Breast epithelium (tissue), 4 donors: Measurements from ENCODE around the gene RUBCN. TPM values are rescaled to one million over a fixed set of nuclear protein-coding genes. Genes with fewer than 3 reads are reported as not detected.

Experiments used
- DNase-seq, 2 donors: peaks; one replicate each; pipeline ENCODE4 v3.0.0-alpha.2; 2019; ENCODE audit warnings: low spot score in 2 of 2
- H3K27ac ChIP-seq, 2 donors: fragments of 200-600 bp; sonication (generic) in 1 of 2; one replicate each; pipeline ENCODE4 v1.5.1; 2016 to 2019; ENCODE audit warnings: mild to moderate bottlenecking in 1 of 2
- H3K27me3 ChIP-seq, 2 donors: fragments of 200-600 bp; sonication (generic) in 1 of 2; one replicate each; pipeline versions ENCODE4 v1.5.1 to v1.6.0; 2017 to 2019; ENCODE audit warnings: control low read depth in 1 of 2, mild to moderate bottlenecking in 1 of 2
- H3K36me3 ChIP-seq: fragments of 200-600 bp; one replicate; pipeline ENCODE4 v1.5.1; 2019
- H3K4me1 ChIP-seq, 2 donors: fragments of 200-600 bp; sonication (generic); one replicate each; pipeline ENCODE4 v1.5.1; 2016 to 2019; ENCODE audit warnings: control low read depth in 1 of 2
- H3K4me3 ChIP-seq, 3 donors: fragments of 200-600 bp; sonication (generic); 1 replicate in 2 of 3; 2 replicates in 1 of 3; pipeline ENCODE4 v1.5.1; 2016 to 2019; ENCODE audit warnings: mild to moderate bottlenecking in 3 of 3, moderate library complexity in 2 of 3
- H3K9me3 ChIP-seq, 2 donors: fragments of 200-600 bp; sonication (generic) in 1 of 2; one replicate each; pipeline ENCODE4 v1.5.1; 2016 to 2019; ENCODE audit warnings: control low read depth in 1 of 2
- CTCF ChIP-seq, 3 donors: fragments of 450-650 bp; IDR thresholded peaks; one replicate each; pipeline ENCODE4 v1.5.1; 2016 to 2017; ENCODE audit warnings: antibody characterized with exemption in 3 of 3, mild to moderate bottlenecking in 3 of 3, moderate library complexity in 3 of 3
- POLR2A ChIP-seq: fragments of 450-650 bp; IDR thresholded peaks from one replicate; pipeline ENCODE4 v1.6.1; 2016; ENCODE audit warnings: antibody characterized with exemption, mild to moderate bottlenecking, moderate library complexity
- POLR2AphosphoS5 ChIP-seq, 3 donors: sonication (generic); formaldehyde crosslinking; IDR thresholded peaks; one replicate each; pipeline ENCODE4 v1.6.1; 2017; ENCODE audit warnings: antibody characterized with exemption in 3 of 3
- intact Hi-C: fragments of 100-400 bp; cut with DNase I; formaldehyde crosslinking; loops from one replicate; pipeline ENCODE4 v1.15.1; 2023; ENCODE audit warnings: low total_unique reads
- total RNA-seq, 3 donors: library from RNA; depleted of rRNA; stranded (reverse); fragments of >200 nt; gene quantifications; one replicate each; pipeline ENCODE4 v1.1.0, GENCODE V29; 2016

The RUBCN gene
- total RNA-seq, 3 donors from 2014 or later = 26.3 to 36.4 (median 35.7) TPM

DNA sequence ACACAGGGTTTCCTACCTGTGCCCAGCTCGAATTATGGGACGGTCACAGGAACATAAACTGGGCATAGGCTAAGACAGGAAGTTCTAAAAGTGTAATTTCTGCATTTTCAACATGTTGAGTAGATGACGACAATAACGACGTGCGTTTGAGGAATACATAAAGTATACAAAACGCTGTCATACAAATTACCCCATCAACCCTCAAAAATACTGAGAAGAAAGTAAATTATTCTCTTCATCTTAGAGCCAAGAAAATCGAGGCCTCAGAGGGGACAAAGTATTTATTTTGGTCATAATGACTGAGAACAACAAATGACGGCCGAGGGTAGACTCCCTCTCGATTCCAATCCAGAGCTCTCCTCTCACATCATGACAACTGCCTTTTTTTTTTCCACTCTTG, 60.8 kb downstream of the RUBCN start:
- no peak for DNase-seq
- no peak for TF ChIP-seq CTCF (IDR thresholded peaks at IDR 0.05)
- Histone ChIP-seq H3K4me3 (no peak overlapping the region), H3K27ac (no peak overlapping the region), H3K36me3 (no peaks in the 10 kb centered on the region), H3K9me3 (no peaks in the 10 kb centered on the region), H3K4me1 (no peaks in the 10 kb centered on the region), H3K27me3 (no peaks in the 10 kb centered on the region)
- intact Hi-C loops = no loop called here

DNA sequence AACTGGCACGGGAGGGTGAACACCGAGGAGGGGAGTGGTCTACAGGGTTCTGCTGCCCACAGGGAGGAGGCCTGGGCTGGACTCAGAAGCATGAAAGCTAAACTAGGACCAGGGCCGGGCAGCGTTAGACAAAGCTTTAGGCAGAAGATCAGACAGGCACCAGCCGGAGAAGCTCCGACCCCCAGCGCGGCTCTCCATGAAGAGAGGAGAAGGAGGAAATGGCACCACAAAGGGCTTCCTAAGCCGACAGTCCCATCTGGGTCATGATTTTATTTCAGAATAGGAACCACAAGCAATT, 61.2 kb downstream of the RUBCN start:
- Histone ChIP-seq H3K9me3 (no peaks in the 10 kb centered on the region), H3K27ac (no peak overlapping the region), H3K4me3 (no peak overlapping the region), H3K36me3 (no peaks in the 10 kb centered on the region), H3K4me1 (no peaks in the 10 kb centered on the region), H3K27me3 (no peaks in the 10 kb centered on the region)
- DNase-seq = no peak
- TF ChIP-seq POLR2A = no peak
- TF ChIP-seq POLR2AphosphoS5 (IDR thresholded peaks at IDR 0.05) = no peak
- TF ChIP-seq CTCF (IDR thresholded peaks at IDR 0.05) = no peak
- intact Hi-C loops = no loop called here

GRCh38 chr3:197674741-197675562, 61.8 kb downstream of the RUBCN start:
- Histone ChIP-seq H3K9me3 (no peaks in the 10 kb centered on the region), H3K4me1 (no peaks in the 10 kb centered on the region), H3K27ac (no peak overlapping the region), H3K27me3 (no peaks in the 10 kb centered on the region), H3K4me3 (no peak overlapping the region), H3K36me3 (no peaks in the 10 kb centered on the region)
- TF ChIP-seq POLR2A (no peak), CTCF (IDR thresholded peaks at IDR 0.05) (no peak), POLR2AphosphoS5 (IDR thresholded peaks at IDR 0.05) (no peak)
- intact Hi-C loops = no loop called here
- DNase-seq = no peak

GRCh38 chr3:197673170-197673569, 63.5 kb downstream of the RUBCN start:
- no peak overlapping the region for H3K4me3 ChIP-seq
- no peak overlapping the region for H3K27ac ChIP-seq
- intact Hi-C loops = no loop called here
- no peak for DNase-seq
- no peaks in the 10 kb centered on the region for H3K36me3 ChIP-seq
- no peak for TF ChIP-seq POLR2A
- no peak for TF ChIP-seq CTCF (IDR thresholded peaks at IDR 0.05)
- no peak for TF ChIP-seq POLR2AphosphoS5 (IDR thresholded peaks at IDR 0.05)
- no peaks in the 10 kb centered on the region for H3K4me1 ChIP-seq
- H3K27me3 ChIP-seq = no peaks in the 10 kb centered on the region
- H3K9me3 ChIP-seq = no peaks in the 10 kb centered on the region

DNA sequence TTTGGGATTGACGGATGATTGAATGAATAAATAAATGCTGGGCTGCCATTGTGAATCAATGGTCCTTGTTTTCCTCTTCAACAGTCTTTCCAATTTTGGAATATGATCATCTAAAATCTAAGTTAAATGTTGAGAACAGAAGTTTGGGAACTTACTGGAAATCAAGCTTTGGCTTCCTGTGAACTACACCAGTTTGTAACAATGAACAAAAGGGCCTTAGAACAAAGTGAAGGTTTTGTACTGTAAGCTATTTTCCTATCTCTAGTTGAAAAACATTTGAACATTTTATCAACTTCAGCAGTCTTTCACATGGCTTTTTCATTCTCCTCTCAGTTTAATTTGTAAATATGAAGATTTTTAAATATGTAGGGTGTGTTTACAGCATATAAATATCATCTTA, 66.3 kb downstream of the RUBCN start:
- no peak overlapping the region for H3K4me3 ChIP-seq
- TF ChIP-seq POLR2AphosphoS5 (IDR thresholded peaks at IDR 0.05) (no peak), POLR2A (no peak), CTCF (IDR thresholded peaks at IDR 0.05) (no peak)
- no peak overlapping the region for H3K27ac ChIP-seq
- no peak for DNase-seq
- no peaks in the 10 kb centered on the region for H3K36me3 ChIP-seq
- H3K27me3 ChIP-seq = no peaks in the 10 kb centered on the region
- H3K9me3 ChIP-seq = no peaks in the 10 kb centered on the region
- intact Hi-C loops = no loop called here
- no peaks in the 10 kb centered on the region for H3K4me1 ChIP-seq
